Stimulated activated CD4-positive, alpha-beta T cell treated with anti-CD3 and anti-CD28 coated beads, Interleukin-15, amount 100 ng/mL, for 24 hours (primary cell): ENCODE measurements around the gene XAGE1A.
"Not testable (repeated sequence)": the region's sequence is repeated elsewhere in the genome, so short reads cannot be mapped to it uniquely, and the experiment has no call there.

ENCODE experiments used
- DNase-seq: peaks from one replicate; pipeline ENCODE4 v3.0.0-alpha.2; 2020

XAGE1A gene, protein sequence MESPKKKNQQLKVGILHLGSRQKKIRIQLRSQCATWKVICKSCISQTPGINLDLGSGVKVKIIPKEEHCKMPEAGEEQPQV

DNA sequence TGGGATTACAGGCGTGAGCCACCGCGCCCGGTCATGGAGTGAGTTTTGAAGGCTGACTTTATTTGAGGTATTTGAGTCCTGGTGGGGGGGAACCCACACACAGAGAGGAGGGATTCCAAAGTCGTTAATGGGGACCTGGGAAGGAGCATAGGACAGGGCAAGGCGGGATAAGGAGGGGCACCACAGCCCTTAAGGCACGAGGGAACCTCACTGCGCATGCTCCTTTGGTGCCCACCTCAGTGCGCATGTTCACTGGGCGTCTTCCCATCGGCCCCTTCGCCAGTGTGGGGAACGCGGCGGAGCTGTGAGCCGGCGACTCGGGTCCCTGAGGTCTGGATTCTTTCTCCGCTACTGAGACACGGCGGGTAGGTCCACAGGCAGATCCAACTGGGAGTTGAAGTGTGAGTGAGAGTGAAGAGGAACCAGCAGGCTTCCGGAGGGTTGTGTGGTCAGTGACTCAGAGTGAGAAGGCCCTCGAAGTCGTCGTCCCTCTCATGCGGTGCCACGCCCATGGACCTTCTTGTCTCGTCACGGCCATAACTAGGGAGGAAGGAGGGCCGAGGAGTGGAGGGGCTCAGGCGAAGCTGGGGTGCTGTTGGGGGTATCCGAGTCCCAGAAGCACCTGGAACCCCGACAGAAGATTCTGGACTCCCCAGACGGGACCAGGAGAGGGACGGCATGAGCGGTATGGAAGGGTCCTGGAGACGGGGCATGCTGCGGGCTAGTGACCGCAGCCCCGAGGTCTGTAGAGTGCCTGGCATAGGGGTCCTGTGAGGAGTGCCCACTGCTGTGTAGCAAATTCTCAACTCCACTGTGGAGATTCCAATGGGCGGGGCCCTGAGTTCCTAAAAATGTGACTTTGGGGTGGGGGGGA is at the start of gene XAGE1A:
Gene XAGE1A, plus strand, starts transcription at position 264 of the 874 bp plus-strand sequence. CDS start 1,554 bp downstream, outside the sequence.
- DNase-seq: not testable (repeated sequence)

DNA sequence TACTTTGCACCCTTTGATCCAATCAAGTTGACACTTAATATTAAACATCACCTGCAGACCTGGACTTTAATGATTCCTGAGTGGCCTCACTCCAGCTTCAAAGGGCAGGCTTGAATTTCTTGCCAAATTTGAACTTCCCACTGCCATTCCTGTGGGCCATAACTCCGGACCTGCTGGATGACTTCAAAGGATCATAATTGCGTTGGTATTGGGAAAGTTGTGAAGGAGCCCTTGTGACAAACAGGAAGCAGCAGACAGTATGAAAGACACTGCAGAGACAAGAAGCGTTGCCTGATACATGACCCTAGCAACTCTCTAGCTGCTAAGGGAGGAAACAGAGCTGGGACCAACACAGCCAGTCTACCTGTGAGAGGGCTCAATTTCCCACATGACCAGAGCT is 43.6 kb upstream of the XAGE1A start:
- DNase-seq: not testable (repeated sequence)

DNA sequence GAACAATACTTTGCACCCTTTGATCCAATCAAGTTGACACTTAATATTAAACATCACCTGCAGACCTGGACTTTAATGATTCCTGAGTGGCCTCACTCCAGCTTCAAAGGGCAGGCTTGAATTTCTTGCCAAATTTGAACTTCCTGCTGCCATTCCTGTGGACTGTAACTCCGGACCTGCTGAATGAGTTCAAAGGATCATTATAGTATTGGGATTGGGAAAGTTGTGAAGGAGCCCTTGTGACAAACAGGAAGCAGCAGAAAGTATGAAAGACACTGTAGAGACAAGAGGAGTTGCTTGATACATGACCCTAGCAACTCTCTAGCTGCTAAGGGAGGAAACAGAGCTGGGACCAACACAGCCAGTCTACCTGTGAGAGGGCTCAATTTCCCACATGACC is 24.3 kb upstream of the XAGE1A start:
- DNase-seq: not testable (repeated sequence)

DNA sequence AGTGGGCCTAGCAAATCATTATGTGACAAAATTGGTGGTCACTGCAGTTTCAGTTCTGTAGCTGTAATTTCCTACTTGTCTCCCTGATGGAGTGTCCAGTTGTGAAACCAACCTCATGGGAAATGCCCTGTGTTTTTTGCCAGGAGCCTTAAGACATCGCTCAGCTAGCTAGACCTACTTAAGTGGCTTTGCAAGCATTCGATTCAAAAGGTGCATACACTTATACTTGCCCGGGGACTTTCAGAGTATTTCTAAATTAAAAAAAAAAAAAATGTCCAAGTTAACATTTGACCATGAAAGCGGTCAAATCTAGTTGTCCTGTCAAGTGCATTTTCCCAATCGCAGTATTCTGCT is 788 bp downstream of the XAGE1A start:
- not testable (repeated sequence) for DNase-seq

DNA sequence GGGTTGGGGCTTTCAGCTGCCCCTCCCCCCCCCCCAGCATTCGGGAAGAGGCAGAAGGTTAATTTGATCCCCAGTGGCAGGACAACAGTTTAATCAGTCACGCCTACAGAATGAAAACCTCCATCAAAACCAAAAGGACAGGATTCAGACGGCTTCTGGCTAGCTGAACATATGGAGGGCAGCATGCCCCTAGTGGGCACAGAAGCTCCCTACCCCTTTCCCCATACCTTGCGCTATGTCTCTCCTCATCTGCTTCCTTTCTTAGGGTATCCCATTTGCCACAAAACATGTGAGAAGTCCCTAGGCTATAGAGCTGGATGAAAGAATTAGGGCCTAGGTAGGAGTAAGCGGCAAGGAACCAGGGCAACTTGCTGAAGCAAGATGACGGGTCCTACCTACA is 5.8 kb downstream of the XAGE1A start:
- not testable (repeated sequence) for DNase-seq

DNA sequence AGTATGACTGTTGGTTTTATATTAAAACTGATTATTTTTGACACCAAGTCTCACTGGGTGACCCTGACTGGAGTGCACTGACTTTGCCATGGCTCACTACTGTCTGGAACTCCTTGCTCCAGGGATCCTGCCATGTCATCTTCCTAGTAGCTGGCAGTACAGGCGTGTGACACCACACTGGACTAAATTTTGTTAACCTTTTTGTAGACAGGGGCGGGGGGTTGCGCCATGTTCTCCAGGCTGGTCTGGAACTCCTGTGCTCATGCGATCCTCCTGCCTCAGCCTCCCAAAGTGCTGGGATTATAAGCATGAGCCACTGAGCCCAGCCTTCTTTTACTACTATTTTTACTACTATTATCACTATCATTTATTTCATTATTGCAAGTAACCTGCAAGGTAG is 8.9 kb downstream of the XAGE1A start:
- no peak for DNase-seq

DNA sequence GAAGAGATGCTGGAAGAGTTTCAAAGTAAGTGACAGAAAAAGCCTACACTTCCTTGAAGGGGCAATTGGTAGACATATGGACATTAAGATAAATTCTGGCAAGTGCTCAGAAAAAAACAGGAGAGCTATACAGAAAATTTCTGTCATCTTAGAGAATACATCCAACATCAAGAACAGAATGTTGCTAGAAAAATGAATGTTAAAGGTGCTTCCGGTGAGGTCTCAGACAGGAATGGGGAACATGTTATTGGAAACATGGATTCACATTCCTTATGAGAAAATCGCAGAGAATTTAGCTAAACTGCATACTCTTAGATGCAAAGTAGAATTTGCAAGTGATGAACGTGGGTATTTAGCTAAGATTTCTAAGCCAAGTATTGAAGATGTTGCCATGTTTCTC is 11.7 kb downstream of the XAGE1A start:
- DNase-seq: no peak

DNA sequence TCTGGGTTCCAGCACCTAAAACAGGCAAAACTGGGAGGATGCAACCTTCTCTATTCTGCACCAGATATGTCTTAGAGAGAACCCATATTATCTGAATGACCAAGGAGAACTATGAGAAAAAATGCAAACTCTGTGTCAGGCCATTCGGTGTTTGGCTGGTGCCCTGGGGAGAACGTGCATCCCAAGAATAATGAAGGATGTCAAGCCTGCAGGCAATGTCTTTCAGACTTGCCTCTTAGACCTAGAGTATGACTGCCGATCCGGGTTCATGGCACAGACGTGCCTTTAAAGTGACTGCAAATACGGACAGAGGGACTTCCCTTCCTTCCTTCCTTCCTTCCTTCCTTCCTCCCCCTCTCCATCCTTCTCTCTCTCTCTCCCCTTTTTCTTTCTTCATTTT is 14.3 kb downstream of the XAGE1A start:
- no peak for DNase-seq

DNA sequence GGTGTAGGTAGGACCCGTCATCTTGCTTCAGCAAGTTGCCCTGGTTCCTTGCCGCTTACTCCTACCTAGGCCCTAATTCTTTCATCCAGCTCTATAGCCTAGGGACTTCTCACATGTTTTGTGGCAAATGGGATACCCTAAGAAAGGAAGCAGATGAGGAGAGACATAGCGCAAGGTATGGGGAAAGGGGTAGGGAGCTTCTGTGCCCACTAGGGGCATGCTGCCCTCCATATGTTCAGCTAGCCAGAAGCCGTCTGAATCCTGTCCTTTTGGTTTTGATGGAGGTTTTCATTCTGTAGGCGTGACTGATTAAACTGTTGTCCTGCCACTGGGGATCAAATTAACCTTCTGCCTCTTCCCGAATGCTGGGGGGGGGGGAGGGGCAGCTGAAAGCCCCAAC is 15.5 kb downstream of the XAGE1A start:
- not testable (repeated sequence) for DNase-seq

DNA sequence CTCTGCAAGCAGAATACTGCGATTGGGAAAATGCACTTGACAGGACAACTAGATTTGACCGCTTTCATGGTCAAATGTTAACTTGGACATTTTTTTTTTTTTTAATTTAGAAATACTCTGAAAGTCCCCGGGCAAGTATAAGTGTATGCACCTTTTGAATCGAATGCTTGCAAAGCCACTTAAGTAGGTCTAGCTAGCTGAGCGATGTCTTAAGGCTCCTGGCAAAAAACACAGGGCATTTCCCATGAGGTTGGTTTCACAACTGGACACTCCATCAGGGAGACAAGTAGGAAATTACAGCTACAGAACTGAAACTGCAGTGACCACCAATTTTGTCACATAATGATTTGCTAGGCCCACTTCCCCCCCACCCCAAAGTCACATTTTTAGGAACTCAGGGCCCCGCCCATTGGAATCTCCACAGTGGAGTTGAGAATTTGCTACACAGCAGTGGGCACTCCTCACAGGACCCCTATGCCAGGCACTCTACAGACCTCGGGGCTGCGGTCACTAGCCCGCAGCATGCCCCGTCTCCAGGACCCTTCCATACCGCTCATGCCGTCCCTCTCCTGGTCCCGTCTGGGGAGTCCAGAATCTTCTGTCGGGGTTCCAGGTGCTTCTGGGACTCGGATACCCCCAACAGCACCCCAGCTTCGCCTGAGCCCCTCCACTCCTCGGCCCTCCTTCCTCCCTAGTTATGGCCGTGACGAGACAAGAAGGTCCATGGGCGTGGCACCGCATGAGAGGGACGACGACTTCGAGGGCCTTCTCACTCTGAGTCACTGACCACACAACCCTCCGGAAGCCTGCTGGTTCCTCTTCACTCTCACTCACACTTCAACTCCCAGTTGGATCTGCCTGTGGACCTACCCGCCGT is 20.7 kb downstream of the XAGE1A start:
- DNase-seq: not testable (repeated sequence)

DNA sequence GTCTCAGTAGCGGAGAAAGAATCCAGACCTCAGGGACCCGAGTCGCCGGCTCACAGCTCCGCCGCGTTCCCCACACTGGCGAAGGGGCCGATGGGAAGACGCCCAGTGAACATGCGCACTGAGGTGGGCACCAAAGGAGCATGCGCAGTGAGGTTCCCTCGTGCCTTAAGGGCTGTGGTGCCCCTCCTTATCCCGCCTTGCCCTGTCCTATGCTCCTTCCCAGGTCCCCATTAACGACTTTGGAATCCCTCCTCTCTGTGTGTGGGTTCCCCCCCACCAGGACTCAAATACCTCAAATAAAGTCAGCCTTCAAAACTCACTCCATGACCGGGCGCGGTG is 21.3 kb downstream of the XAGE1A start, which contains the start of gene XAGE1B:
Gene XAGE1B, minus strand, starts transcription at position 77 of the 339 bp plus-strand sequence. CDS start 1,536 bp downstream, outside the sequence.
- DNase-seq: not testable (repeated sequence)

DNA sequence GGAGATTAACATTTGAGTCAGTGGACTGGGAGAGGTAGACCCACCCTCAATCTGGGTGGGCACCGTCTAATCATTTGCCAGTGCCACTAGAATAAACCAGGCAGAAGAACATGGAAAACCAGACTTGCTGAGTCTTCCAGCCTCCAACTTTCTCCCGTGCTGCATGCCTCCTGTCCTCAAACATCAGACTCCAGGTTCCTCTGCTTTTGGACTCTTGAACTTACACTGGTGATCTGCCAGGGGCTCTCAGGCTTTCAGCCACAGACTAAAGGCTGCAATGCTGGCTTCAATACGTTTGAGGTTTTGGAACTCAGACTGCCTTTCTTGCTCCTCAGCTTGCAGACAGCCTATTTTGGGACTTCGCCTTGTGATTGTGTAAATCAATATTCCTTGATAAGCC is 45.4 kb downstream of the XAGE1A start:
- DNase-seq: not testable (repeated sequence)

DNA sequence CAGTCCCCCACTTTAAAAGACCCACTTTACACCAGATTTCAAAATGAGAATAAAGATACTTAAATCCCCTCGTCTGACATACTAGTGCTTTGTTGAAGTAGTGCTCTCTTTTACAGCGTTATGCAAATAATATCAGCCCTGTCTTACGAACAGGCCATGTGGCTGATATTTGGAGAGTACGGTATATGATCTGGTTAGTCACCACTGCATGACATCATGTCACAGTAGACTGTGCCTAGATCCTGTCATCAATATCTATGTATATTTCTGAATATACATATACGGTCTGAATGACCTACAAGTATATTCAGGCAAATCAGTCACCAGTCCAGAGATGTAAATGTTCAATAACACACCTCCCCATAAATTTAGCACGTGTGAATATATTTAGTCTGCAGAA is 46.7 kb downstream of the XAGE1A start:
- DNase-seq: no peak

DNA sequence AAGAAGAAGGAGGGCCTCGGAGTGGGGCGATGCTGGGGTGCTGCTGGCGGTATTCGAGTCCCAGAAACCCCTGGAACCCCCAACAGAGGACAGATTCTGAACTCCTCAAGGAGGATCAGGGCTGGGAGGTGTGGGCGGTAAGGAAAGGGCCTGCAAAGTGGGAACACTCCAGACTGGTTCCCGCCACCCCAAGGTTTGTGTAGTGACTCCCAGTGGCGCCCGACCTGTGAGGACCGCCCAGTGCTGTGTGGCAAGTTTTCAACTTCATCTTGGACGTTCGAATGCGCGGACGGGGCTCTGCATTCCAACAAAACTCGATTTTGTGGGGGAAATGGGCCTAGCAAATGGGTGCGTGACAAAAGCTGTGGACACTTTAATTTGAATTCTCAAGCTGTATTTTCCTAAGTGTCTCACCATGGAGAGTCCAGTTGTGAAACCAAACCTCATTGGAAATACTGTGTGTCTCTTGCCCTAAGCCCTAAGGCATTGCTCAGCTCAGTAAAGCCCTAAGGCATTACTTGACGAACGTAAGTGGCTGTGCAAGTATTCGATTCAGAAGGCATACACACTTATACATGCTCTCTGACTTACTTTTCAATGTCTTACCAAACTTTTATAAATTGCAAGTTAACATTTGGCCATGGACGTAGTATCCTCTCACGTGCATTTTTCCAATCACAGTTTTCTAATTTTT is 48.7 kb downstream of the XAGE1A start:
- DNase-seq: no peak

DNA sequence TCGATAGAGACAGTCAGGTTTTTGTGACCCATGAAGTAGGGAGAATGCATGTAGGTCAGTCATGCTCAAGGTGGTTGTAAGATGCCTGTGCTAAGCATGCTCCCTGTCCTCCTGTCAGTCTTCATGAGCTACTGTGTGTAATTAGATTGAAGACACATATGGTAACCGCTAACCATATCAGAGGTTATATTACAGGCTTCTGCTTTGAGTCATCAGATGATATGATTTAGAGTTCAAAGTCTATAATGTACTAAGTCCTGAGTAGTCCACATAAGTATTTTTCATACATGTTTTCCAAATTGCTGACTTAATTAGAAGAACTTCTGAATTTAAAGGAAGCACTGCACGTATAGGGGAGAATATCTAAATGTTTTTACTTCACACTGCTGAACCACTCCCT is 53.2 kb downstream of the XAGE1A start:
- not testable (repeated sequence) for DNase-seq
